ENCODE results near the gene COL5A1.

COL5A1 gene

GRCh38 chr9:134892820-134893420, 251.3 kb downstream of the COL5A1 start:
- no peak overlapping the region for H3K27ac ChIP-seq
- DNase-seq (ENCODE audit: low read depth, low spot score), result no peak
